D341Med (cell line): ENCODE results near the gene BLNK.
"Not testable (repeated sequence)": the region's sequence is repeated elsewhere in the genome, so short reads cannot be mapped to it uniquely, and the experiment has no call there.

Source experiments
- DNase-seq: peaks from one replicate; pipeline ENCODE4 v3.0.0; 2012; ENCODE audit warnings: low spot score

Gene BLNK

GRCh38 chr10:96225119-96225518, 46.2 kb downstream of the BLNK start:
- no peak for DNase-seq

GRCh38 chr10:96222908-96223307, 48.5 kb downstream of the BLNK start:
- no peak for DNase-seq

GRCh38 chr10:96222441-96222840, 48.9 kb downstream of the BLNK start:
- DNase-seq, result no peak

GRCh38 chr10:96218826-96219225, 52.5 kb downstream of the BLNK start:
- no peak for DNase-seq

GRCh38 chr10:96217711-96218110, 53.7 kb downstream of the BLNK start:
- no peak for DNase-seq

- DNase-seq, result no peak
These were observed 54.6 kb downstream of the BLNK start for GRCh38 chr10:96216775-96217174.

GRCh38 chr10:96212911-96213310, 58.5 kb downstream of the BLNK start:
- no peak for DNase-seq

GRCh38 chr10:96211764-96212163, 59.6 kb downstream of the BLNK start:
- DNase-seq, result no peak

- no peak for DNase-seq
These were observed 62.4 kb downstream of the BLNK start for GRCh38 chr10:96208946-96209345.

- no peak for DNase-seq
These were observed 63.1 kb downstream of the BLNK start for GRCh38 chr10:96208271-96208670.

GRCh38 chr10:96205580-96205979, 65.8 kb downstream of the BLNK start:
- DNase-seq, result no peak

GRCh38 chr10:96201525-96201924, 69.8 kb downstream of the BLNK start:
- DNase-seq, result no peak

- DNase-seq, result not testable (repeated sequence)
These were observed 81.9 kb downstream of the BLNK start for GRCh38 chr10:96189505-96189904.

- DNase-seq, result no peak
These were observed 82.5 kb downstream of the BLNK start for GRCh38 chr10:96188916-96189315.

- DNase-seq, result no peak
These were observed 82.9 kb downstream of the BLNK start for GRCh38 chr10:96188421-96188820.

- DNase-seq, result no peak
These were observed 94.4 kb downstream of the BLNK start for GRCh38 chr10:96176985-96177384.

GRCh38 chr10:96172666-96173065, 98.7 kb downstream of the BLNK start:
- no peak for DNase-seq

GRCh38 chr10:96170230-96170629, 101.1 kb downstream of the BLNK start:
- no peak for DNase-seq

- no peak for DNase-seq
These were observed 102.8 kb downstream of the BLNK start for GRCh38 chr10:96168546-96168945.

GRCh38 chr10:96165726-96166125, 105.6 kb downstream of the BLNK start:
- DNase-seq, result no peak

GRCh38 chr10:96153070-96153469, 118.3 kb downstream of the BLNK start:
- DNase-seq, result no peak

GRCh38 chr10:96152437-96152836, 118.9 kb downstream of the BLNK start:
- no peak for DNase-seq
